Activated naive CD4-positive, alpha-beta T cell treated with anti-CD3 and anti-CD28 coated beads, Interleukin-2, amount 10 ng/mL, durations not matched to agents 7 days and 5 days (primary cell): ENCODE data around the gene NEU3.
"Not testable (repeated sequence)": the region's sequence is repeated elsewhere in the genome, so short reads cannot be mapped to it uniquely, and the experiment has no call there.

ENCODE experiments used
- CTCF ChIA-PET: fragments of 350-600 bp; sonication (Branson Sonifier 250); formaldehyde crosslinking; loops from one replicate; lab custom pipeline; 2021; ENCODE audit warnings: antibody characterized with exemption; lab: Charles Lee
- DNase-seq: peaks from one replicate; pipeline ENCODE4 v3.0.0-alpha.2; 2020
- H3K27ac Mint-ChIP-seq: one replicate; pipeline ENCODE4 v1.8.0; 2021; ENCODE audit warnings: mild to moderate bottlenecking, moderate library complexity, mixed read lengths
- H3K27me3 Mint-ChIP-seq: one replicate; pipeline ENCODE4 v1.8.0; 2021; ENCODE audit warnings: mild to moderate bottlenecking, mixed read lengths
- H3K36me3 Mint-ChIP-seq: one replicate; pipeline ENCODE4 v1.8.0; 2021; ENCODE audit warnings: mixed read lengths
- H3K4me1 Mint-ChIP-seq: one replicate; pipeline ENCODE4 v1.8.0; 2021; ENCODE audit warnings: mixed read lengths
- H3K4me3 Mint-ChIP-seq: one replicate; pipeline ENCODE4 v1.8.0; 2021; ENCODE audit warnings: mild to moderate bottlenecking, moderate library complexity, mixed read lengths
- H3K9me3 Mint-ChIP-seq: one replicate; pipeline ENCODE4 v1.8.0; 2021; ENCODE audit warnings: mixed read lengths

NEU3 gene

GRCh38 chr11:75044381-75045170, 55.8 kb downstream of the NEU3 start:
- H3K9me3 Mint-ChIP-seq, H3K27ac Mint-ChIP-seq, H3K4me3 Mint-ChIP-seq, DNase-seq, CTCF ChIA-PET, H3K36me3 Mint-ChIP-seq, H3K4me1 Mint-ChIP-seq: not testable (repeated sequence)
- peaks cover 19% of the 10 kb centered on the region for H3K27me3 Mint-ChIP-seq

- CTCF ChIA-PET, H3K4me3 Mint-ChIP-seq, H3K9me3 Mint-ChIP-seq, H3K36me3 Mint-ChIP-seq, DNase-seq, H3K27ac Mint-ChIP-seq, H3K4me1 Mint-ChIP-seq: not testable (repeated sequence)
- H3K27me3 Mint-ChIP-seq = peaks cover 14% of the 10 kb centered on the region
These were observed 57.9 kb downstream of the NEU3 start for GRCh38 chr11:75046668-75047067.

- Mint-ChIP-seq H3K4me1 (no peaks in the 10 kb centered on the region), H3K9me3 (no peaks in the 10 kb centered on the region), H3K27me3 (peaks cover 14% of the 10 kb centered on the region), H3K36me3 (no peaks in the 10 kb centered on the region), H3K27ac (no peak overlapping the region), H3K4me3 (no peak overlapping the region)
- CTCF ChIA-PET = no interaction called here
- DNase-seq = no peak
These were observed 58.5 kb downstream of the NEU3 start for GRCh38 chr11:75047191-75047590.

GRCh38 chr11:75049501-75050266, 61.0 kb downstream of the NEU3 start:
- H3K4me3 Mint-ChIP-seq, H3K4me1 Mint-ChIP-seq, DNase-seq, H3K36me3 Mint-ChIP-seq, H3K9me3 Mint-ChIP-seq, H3K27ac Mint-ChIP-seq: not testable (repeated sequence)
- peaks cover 15% of the 10 kb centered on the region for H3K27me3 Mint-ChIP-seq
- CTCF ChIA-PET = interaction anchor here (1.1 kb wide), 1 partner anchor 347 kb away, joined by 3 read pairs; no protein-coding TSS in a partner anchor

GRCh38 chr11:75050516-75050915, 61.8 kb downstream of the NEU3 start:
- no peaks in the 10 kb centered on the region for H3K4me1 Mint-ChIP-seq
- no peak for DNase-seq
- no peak overlapping the region for H3K4me3 Mint-ChIP-seq
- H3K27me3 Mint-ChIP-seq = peaks cover 18% of the 10 kb centered on the region
- H3K9me3 Mint-ChIP-seq = no peaks in the 10 kb centered on the region
- no peak overlapping the region for H3K27ac Mint-ChIP-seq
- H3K36me3 Mint-ChIP-seq = no peaks in the 10 kb centered on the region
- CTCF ChIA-PET = no interaction called here

GRCh38 chr11:75051043-75051442, 62.3 kb downstream of the NEU3 start:
- CTCF ChIA-PET = no interaction called here
- no peak overlapping the region for H3K4me3 Mint-ChIP-seq
- peaks cover 18% of the 10 kb centered on the region for H3K27me3 Mint-ChIP-seq
- H3K9me3 Mint-ChIP-seq = no peaks in the 10 kb centered on the region
- DNase-seq = no peak
- no peaks in the 10 kb centered on the region for H3K4me1 Mint-ChIP-seq
- H3K27ac Mint-ChIP-seq = no peak overlapping the region
- H3K36me3 Mint-ChIP-seq = no peaks in the 10 kb centered on the region

- no peaks in the 10 kb centered on the region for H3K9me3 Mint-ChIP-seq
- CTCF ChIA-PET = no interaction called here
- no peak overlapping the region for H3K27ac Mint-ChIP-seq
- H3K4me3 Mint-ChIP-seq = no peak overlapping the region
- peaks cover 14% of the 10 kb centered on the region for H3K27me3 Mint-ChIP-seq
- no peaks in the 10 kb centered on the region for H3K4me1 Mint-ChIP-seq
- H3K36me3 Mint-ChIP-seq = no peaks in the 10 kb centered on the region
- no peak for DNase-seq
These were observed 63.7 kb downstream of the NEU3 start for GRCh38 chr11:75052457-75052856.

- Mint-ChIP-seq H3K4me1 (no peaks in the 10 kb centered on the region), H3K9me3 (no peaks in the 10 kb centered on the region), H3K4me3 (no peak overlapping the region), H3K36me3 (no peaks in the 10 kb centered on the region), H3K27ac (no peak overlapping the region), H3K27me3 (peaks cover 26% of the 10 kb centered on the region)
- DNase-seq = no peak
- CTCF ChIA-PET = no interaction called here
These were observed 66.8 kb downstream of the NEU3 start for GRCh38 chr11:75055511-75055910.

- no peak for DNase-seq
- H3K4me1 Mint-ChIP-seq = no peaks in the 10 kb centered on the region
- peaks cover 25% of the 10 kb centered on the region for H3K27me3 Mint-ChIP-seq
- no peaks in the 10 kb centered on the region for H3K9me3 Mint-ChIP-seq
- CTCF ChIA-PET = interaction anchor here (0.9 kb wide), 1 partner anchor 25 kb away, joined by 3 read pairs; no protein-coding TSS in a partner anchor
- no peaks in the 10 kb centered on the region for H3K36me3 Mint-ChIP-seq
- no peak overlapping the region for H3K4me3 Mint-ChIP-seq
- H3K27ac Mint-ChIP-seq = no peak overlapping the region
These were observed 68.1 kb downstream of the NEU3 start for GRCh38 chr11:75056814-75057213.

GRCh38 chr11:75059299-75059698, 70.6 kb downstream of the NEU3 start:
- Mint-ChIP-seq H3K9me3 (no peaks in the 10 kb centered on the region), H3K36me3 (no peaks in the 10 kb centered on the region), H3K4me1 (no peaks in the 10 kb centered on the region), H3K27ac (no peak overlapping the region), H3K27me3 (peaks cover 26% of the 10 kb centered on the region), H3K4me3 (no peak overlapping the region)
- DNase-seq = no peak
- CTCF ChIA-PET = no interaction called here

GRCh38 chr11:75063741-75064314, 75.1 kb downstream of the NEU3 start:
- CTCF ChIA-PET = interaction anchor here (1.9 kb wide), 1 partner anchor 9 kb away, joined by 5 read pairs; no protein-coding TSS in a partner anchor
- H3K9me3 Mint-ChIP-seq = no peaks in the 10 kb centered on the region
- no peaks in the 10 kb centered on the region for H3K4me1 Mint-ChIP-seq
- no peak overlapping the region for H3K4me3 Mint-ChIP-seq
- no peak for DNase-seq
- no peak overlapping the region for H3K27ac Mint-ChIP-seq
- H3K27me3 Mint-ChIP-seq = peaks cover 16% of the 10 kb centered on the region
- H3K36me3 Mint-ChIP-seq = no peaks in the 10 kb centered on the region

- H3K27ac Mint-ChIP-seq = no peak overlapping the region
- CTCF ChIA-PET = no interaction called here
- H3K27me3 Mint-ChIP-seq = peaks cover 24% of the 10 kb centered on the region
- H3K9me3 Mint-ChIP-seq = no peaks in the 10 kb centered on the region
- no peaks in the 10 kb centered on the region for H3K36me3 Mint-ChIP-seq
- H3K4me3 Mint-ChIP-seq = no peak overlapping the region
- DNase-seq = no peak
- no peaks in the 10 kb centered on the region for H3K4me1 Mint-ChIP-seq
These were observed 77.3 kb downstream of the NEU3 start for GRCh38 chr11:75066061-75066460.
